ENCODE data around the gene LRRC42. TPM values are rescaled to one million over a fixed set of nuclear protein-coding genes. Genes with fewer than 3 reads are reported as not detected.

LRRC42 gene
- total and polyA plus RNA-seq, 5 donors = 8.8 to 19.5 (median 14.8) TPM

Other genes starting within 250 kb of the LRRC42 start
- gene GLIS1, start 207.2 kb upstream of the LRRC42 start, total RNA-seq = under 1 TPM; 0.20 to 0.37 (median 0.36) TPM
- gene GLIS1, start 207.2 kb upstream of the LRRC42 start, polyA plus RNA-seq = 0.14 TPM
- 1 to 10 TPM; 5.0 to 8.5 (median 6.7) TPM for gene NDC1, start 108.1 kb upstream of the LRRC42 start, total RNA-seq
- 2.5 TPM for gene NDC1, start 108.1 kb upstream of the LRRC42 start, polyA plus RNA-seq
- 10 to 100 TPM; 13.3 to 15.7 (median 15.6) TPM for gene YIPF1, start 56.6 kb upstream of the LRRC42 start, total RNA-seq
- gene YIPF1, start 56.6 kb upstream of the LRRC42 start, polyA plus RNA-seq = 13.4 TPM
- not detected for gene DIO1, start 52.2 kb upstream of the LRRC42 start, total RNA-seq
- not detected for gene DIO1, start 52.2 kb upstream of the LRRC42 start, polyA plus RNA-seq
- 10 to 100 TPM; 14.2 to 16.8 (median 15.2) TPM for gene IFT25, start 651 bp upstream of the LRRC42 start, total RNA-seq
- 20.5 TPM for gene IFT25, start 651 bp upstream of the LRRC42 start, polyA plus RNA-seq
- not detected for gene LDLRAD1, start 71.8 kb downstream of the LRRC42 start, total RNA-seq
- not detected for gene LDLRAD1, start 71.8 kb downstream of the LRRC42 start, polyA plus RNA-seq
- gene TMEM59, start 106.9 kb downstream of the LRRC42 start, total RNA-seq = 100 to 1,000 TPM; 333 to 377 (median 362) TPM
- gene TMEM59, start 106.9 kb downstream of the LRRC42 start, polyA plus RNA-seq = 245 TPM
- 1 to 10 TPM; 3.8 to 5.7 (median 4.6) TPM for gene TCEANC2, start 107.3 kb downstream of the LRRC42 start, total RNA-seq
- gene TCEANC2, start 107.3 kb downstream of the LRRC42 start, polyA plus RNA-seq = 3.1 TPM
- not detected for gene CDCP2, start 206.7 kb downstream of the LRRC42 start, total RNA-seq
- not detected for gene CDCP2, start 206.7 kb downstream of the LRRC42 start, polyA plus RNA-seq